HL-60 (cell line): ENCODE measurements around the gene DCX.
A peak's percentile ranks its signal among the peaks of the same experiment; 100 is the strongest.

Experiments used
- CTCF ChIP-seq: IDR thresholded peaks from one replicate; pipeline ENCODE4 v1.5.1; 2011; ENCODE audit warnings: low read length, control low read depth, inconsistent platforms; ENCODE audit not compliant: insufficient read depth
- GABPA ChIP-seq: IDR thresholded peaks from 2 replicates; pipeline ENCODE4 v1.6.1; 2012; ENCODE audit warnings: low read depth
- POLR2AphosphoS5 ChIP-seq: IDR thresholded peaks from 2 replicates; pipeline ENCODE4 v1.6.1; 2012; ENCODE audit warnings: low read depth
- SPI1 ChIP-seq: IDR thresholded peaks from 2 replicates; pipeline ENCODE4 v1.6.1; 2012; ENCODE audit warnings: low read depth, mild to moderate bottlenecking, borderline replicate concordance
- TF ChIP-seq, protein P1 (sequence below): IDR thresholded peaks from 2 replicates; pipeline ENCODE4 v1.6.1; 2012; ENCODE audit warnings: low read depth; ENCODE audit not compliant: insufficient replicate concordance

DNA sequence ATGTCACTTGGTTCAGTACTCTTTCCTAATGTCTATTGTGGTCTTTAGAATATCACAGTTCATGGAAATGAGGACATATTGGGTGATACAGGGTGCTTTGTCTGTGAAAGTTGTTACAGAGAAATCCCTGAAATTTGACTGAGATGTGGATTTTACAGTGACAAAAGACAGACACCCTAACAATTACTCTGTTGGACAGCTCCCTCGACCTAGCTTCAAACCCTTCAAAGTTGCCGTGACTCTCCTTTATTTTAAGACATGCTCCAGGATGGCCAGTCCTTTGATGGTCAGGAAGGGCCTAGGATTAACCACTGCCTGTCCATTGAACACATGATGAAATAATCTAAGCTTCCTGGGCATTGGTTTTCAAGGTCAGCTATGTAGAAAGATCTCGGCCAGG lies 4.0 kb downstream of the DCX start:
- no peak for TF ChIP-seq CTCF
- no peak for TF ChIP-seq POLR2AphosphoS5
- TF ChIP-seq, protein P1, sequence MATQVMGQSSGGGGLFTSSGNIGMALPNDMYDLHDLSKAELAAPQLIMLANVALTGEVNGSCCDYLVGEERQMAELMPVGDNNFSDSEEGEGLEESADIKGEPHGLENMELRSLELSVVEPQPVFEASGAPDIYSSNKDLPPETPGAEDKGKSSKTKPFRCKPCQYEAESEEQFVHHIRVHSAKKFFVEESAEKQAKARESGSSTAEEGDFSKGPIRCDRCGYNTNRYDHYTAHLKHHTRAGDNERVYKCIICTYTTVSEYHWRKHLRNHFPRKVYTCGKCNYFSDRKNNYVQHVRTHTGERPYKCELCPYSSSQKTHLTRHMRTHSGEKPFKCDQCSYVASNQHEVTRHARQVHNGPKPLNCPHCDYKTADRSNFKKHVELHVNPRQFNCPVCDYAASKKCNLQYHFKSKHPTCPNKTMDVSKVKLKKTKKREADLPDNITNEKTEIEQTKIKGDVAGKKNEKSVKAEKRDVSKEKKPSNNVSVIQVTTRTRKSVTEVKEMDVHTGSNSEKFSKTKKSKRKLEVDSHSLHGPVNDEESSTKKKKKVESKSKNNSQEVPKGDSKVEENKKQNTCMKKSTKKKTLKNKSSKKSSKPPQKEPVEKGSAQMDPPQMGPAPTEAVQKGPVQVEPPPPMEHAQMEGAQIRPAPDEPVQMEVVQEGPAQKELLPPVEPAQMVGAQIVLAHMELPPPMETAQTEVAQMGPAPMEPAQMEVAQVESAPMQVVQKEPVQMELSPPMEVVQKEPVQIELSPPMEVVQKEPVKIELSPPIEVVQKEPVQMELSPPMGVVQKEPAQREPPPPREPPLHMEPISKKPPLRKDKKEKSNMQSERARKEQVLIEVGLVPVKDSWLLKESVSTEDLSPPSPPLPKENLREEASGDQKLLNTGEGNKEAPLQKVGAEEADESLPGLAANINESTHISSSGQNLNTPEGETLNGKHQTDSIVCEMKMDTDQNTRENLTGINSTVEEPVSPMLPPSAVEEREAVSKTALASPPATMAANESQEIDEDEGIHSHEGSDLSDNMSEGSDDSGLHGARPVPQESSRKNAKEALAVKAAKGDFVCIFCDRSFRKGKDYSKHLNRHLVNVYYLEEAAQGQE, result peak; percentile 28
- no peak for TF ChIP-seq SPI1
- no peak for TF ChIP-seq GABPA
